HG02642 (cell line): ENCODE results near the gene KCNJ16.
"Not testable (repeated sequence)": the region's sequence is repeated elsewhere in the genome, so short reads cannot be mapped to it uniquely, and the experiment has no call there.

Source experiments
- ATAC-seq: cut with Tn5 transposase; IDR thresholded peaks from one replicate; pipeline ENCODE4 v1.9.1; 2021; ENCODE audit warnings: mild to moderate bottlenecking; ENCODE audit not compliant: unreplicated experiment, poor library complexity

KCNJ16 gene

DNA sequence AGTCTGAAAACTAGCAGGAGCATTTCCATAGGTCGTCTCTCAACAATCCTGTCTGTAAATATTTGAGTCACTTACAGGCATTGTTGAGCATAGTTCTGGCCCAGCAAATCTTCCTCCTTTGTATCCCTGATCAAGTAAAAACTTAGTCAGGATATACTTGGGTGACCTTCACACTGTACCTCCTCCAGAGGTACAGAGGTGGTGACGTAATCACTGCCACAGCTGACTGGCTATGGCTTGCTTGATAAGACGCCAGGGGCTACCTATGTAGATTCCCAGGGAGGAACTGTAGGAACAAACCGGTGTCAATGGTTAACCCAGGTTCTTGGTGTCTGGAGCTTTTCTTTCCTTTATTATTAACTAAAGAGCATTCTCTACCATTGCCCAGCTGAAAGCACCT, at the start of gene KCNJ16:
KCNJ16 (plus strand) TSS at position 270 of the 400 bp plus-strand sequence. CDS start 56,863 bp downstream, outside the sequence.
- no peak for ATAC-seq

DNA sequence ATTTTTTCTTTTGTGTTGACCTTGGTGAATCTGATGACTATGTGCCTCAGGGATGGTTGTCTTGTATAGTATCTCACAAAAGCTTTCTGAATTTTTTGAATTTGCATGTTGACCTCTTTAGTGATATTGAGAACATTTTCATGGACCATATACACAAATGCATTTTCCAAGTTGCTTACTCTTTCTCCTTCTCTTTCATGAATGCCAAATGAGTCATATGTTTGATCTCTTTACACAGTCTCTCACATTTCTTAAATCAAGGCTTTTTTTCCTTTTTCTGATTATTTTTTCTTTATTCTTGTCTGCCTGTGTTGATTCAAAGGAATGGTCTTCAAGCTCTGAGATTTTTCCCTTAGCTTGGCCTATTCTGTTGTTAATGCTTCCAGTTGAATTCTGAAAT, 46.6 kb upstream of the KCNJ16 start:
- no peak for ATAC-seq

DNA sequence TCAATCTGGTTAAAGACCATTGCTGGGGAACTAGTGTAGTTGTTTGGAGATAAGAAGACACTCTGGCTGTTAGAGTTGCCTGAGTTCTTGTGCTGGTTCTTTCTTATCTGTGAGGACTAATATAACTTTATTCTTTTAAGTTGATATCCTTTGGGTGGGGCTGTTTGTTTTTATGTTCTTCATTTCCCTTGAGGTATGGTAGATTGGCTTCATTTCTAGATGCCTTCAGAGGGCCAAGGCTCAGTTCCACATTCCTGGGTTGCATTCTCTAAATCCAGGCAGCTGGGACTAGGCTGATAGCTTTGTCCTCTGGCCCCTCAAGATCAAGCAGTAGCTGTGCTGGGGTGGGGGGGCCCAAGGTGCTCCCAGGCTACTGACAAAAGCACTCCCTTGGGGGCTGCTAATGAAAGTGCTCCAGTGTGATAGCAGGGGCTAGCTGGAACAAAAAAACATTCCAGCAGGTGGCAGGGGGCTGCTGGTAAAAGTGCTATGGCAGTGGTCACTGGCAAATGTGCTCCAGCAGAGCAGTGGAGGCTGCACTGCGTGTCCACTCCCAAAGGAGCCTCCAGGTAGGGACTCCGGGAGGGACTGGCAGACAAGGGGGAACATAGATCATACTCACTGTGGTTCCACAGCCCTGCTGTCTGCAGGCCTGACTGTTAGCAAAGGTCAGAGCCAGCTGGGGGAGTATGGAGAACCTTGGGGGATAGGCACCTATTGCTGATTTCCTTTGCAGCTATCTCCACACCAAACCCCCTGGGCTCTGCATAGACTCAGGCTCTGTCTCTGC, 45.9 kb upstream of the KCNJ16 start:
- ATAC-seq = no peak

DNA sequence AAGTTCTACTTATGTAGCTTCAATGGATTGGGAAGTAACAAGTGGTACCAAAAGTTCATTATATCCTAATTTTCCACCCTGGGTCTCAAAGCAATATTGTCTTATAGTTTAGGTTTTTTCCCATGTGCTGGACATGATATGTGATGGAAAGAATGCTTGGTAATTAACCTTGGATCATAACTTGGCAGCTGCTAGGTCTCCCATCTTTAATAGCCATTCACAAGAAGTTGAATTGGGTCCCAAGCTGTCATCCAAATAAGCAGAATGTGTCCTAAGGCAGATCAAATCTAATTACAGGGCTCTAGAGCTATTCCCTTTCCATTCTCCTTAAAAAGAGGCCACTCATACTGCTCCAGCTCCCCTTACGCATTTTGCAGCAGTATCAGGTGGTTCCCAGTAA, 44.7 kb upstream of the KCNJ16 start:
- no peak for ATAC-seq

DNA sequence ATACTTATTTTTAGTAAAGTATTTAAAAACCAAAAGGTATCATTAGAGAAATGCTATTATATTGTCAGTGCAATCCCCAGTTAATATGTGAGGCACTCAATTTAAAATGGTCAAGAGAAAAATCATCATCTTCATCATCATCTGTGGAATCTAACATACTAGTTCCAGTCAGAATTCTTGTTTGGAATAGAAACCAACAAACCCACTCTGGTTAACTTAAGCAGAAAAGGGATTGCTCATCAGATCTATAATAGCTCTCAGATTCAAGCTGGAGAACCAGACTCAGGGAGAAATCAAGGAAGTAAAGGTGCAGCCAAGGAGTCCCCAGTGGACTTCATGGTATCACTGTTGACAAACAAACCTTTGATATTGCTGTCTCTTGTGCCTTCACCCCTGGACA, 43.7 kb upstream of the KCNJ16 start:
- ATAC-seq = no peak

DNA sequence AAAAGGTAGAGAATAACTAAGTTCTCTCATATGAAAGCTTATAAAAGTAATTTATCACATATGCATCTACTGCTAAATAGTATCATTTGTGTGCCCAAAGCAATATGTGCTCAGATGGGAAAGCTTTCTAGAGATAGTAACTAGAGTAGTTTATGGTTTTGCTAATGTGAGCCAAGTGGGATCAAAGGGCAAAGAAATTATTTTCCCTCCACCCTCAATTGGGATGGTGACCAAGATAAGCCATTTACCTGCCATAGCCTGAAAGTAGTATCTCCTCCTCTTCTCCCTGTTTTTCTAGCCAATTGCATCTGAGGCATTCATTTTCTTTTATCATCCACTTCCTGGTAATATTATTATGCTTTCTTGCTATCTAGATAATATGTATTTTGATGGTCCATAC, 41.9 kb upstream of the KCNJ16 start:
- ATAC-seq = no peak

DNA sequence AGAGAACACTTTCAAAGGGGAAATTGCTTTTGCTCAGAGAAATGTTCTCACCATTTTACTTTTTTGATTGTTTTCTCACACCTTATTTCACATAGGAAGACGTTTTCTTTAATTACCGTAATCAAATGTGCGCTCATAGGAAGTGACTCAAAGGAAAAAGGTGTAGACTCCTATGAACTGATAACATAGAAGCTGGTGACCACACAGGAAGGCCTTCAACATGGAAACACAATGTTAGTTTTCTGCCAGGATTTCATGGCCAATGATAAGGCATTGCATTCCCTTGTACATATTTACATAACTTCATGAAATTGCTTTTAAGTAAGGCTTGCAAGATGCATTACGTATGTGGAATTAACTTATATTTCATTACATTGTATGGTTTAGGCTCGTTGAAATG, 40.9 kb upstream of the KCNJ16 start:
- no peak for ATAC-seq

DNA sequence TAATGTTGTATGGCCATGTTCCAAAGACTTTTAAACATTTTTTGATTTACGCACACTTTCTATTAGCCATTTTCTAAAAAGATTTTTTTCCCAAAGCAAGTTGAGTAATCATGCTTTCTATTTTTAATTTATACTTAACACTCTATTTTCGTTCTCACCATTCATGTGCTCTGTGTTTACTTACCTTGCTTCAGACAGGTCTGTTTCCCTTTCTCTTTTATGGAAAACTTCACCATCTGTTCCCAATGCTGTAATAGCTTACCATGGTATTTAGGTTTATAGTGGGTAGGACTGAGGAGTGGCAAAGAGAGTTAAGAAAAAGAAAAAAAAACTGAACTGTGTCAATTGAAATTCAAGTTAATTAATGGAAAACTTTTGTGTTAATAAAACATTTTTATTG, 37.5 kb upstream of the KCNJ16 start:
- no peak for ATAC-seq

DNA sequence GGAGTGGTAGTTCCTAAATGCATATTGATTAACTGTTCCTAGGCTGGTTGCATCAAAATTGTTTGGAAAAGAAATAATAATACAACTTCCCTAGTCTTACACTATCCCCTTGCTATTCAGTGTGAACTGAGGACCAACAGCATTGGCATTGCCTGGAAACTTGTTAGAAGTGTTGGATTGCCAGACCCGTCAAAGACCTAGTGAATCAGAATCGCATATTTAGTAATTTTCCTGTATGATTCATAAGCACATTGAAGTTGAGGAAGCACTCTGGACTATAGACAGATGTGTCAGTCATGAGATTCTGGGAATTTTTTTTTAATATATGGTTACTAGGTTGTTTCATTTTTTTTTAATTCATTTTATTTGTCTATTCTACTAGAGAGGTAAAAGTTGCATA, 34.7 kb upstream of the KCNJ16 start:
- ATAC-seq = no peak

DNA sequence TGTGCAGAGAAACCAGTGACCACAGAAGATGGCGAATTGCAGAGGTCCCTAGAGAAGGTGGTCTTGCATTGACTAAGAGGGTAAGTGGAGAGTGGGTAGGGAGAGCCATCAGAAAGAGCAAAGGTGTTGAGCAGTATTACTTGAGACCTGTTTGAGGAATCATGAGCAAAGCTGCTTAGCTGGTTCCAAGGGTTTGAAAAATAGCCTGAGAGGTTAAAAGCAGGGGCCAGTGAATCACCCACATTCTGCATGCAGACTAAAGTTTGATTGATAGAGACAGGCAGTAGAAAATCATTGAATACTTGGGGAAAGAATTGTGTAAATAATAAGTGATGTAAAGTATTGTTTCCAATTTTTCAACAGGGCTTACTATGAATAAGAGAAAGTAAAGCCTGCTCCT, 34.0 kb upstream of the KCNJ16 start:
- ATAC-seq = no peak

DNA sequence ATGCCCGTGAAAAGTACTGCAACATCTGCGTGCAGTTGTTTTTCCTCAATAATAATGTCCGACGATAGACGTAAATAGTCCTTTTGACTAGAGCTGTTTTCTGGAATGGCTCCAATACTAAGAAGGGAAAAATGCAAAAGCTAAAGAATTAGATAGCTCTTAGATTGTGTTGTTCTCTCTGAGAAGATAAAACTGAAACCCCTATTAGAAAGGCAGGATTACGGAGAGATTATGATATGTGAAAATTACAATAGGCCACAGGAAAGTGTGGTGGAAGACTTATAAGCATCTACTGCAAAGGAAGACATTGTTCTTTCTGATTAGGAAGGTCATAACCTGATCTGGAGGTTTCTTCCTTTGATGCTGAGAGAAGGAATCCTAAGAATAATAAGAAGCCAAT, 33.5 kb upstream of the KCNJ16 start:
- ATAC-seq = no peak

DNA sequence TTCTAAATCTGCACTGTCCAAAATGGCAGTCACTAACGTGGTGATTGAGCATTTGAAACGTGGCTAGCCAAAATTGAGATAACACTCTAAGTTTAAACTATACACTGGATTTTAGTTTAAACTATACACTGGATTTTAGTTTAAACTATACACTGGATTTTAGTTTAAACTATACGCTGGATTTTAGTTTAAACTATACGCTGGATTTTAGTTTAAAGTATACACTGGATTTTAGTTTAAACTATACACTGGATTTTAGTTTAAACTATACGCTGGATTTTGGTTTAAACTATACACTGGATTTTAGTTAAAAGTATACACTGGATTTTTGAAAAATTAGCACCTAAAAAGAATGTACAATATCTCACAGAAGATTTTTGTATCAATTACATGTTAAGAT, 29.2 kb upstream of the KCNJ16 start:
- not testable (repeated sequence) for ATAC-seq

DNA sequence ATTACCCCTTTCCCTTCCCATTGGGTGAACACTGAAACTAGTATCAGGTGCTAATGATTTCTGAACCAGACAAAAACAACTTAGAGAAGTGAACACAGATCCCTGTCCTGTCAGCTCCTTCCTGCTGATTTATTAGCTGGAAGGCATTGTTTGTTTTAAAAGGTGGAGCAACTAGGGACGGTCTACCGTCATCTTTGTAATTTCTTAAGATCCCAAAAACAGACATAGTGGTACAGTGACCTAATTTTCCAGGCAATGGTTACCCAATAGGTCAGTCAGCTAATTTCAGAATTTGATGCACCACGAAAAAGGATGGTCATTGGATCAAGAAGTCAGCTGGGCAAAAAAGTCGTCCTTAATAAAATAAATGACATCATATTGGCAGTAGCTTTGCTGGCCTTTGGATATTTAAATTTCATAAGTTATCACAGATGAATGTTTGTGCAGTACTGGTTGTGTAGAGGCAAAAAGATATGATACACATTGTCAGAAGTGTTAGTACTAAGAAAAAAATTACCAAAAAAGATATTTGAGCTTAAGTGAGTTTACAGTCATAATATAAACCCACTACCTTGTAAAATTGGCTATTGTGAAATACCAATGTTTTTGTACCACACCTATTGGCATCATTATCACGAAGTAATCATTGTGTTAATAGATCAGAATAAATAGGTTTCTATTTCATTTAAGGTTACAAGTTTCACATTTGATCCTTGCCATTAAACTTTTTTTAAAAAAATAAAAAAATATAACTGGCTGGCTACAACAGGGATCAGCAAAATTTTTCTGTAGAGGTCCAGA, 27.2 kb upstream of the KCNJ16 start:
- no peak for ATAC-seq

DNA sequence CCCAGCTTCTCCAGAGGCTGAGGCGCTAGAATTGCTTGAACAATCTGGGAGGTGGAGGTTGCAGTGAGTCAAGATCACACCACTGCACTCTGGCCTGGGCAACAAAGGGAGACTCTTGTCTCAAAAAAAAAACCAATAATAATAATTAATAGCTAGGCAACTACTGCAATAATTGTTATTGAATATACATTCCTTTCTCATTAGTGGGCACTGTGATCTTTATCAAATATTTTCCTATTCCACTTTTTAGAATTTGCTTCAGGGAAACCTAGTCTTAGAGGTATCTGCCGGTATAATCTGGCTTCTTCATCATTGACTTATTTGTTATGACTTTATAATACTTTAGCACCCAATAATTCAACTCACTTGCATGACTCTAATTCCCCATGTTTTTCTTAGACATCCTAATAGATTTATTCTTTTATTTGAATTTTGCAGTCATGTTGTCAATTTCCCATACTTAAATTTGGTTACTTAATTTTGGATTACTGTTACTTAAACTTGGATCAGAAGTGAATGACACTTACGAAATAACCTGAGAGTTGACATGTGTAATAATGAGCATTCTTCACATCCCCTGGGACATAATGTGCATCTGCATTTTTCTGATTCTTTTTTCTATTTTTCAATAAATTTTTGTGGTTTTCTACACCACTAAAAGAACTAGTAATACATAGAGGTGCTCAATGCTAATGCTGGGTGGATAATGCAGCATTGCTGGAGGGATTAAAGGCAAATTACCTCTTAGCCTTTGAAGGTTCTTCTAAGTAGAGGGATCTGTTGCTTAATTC, 25.0 kb upstream of the KCNJ16 start:
- no peak for ATAC-seq

DNA sequence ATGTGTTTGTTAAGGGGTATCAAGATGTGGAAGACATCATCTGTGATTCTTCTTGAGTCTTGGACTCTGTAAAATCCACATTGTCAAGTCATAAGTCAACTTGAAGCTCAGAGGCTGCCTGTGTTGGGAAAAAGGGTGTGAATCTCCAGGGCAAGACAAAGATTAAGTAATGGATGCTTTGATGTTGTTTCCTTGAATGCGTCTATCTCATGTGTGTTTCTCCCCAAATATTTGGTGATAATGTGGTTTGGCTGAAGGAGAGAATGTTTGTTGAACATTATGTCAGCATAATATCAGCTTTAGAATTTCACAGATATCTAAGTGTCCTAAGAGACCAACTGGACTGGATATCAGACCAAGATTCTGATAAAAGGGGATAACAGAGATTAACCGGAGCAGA, 24.1 kb upstream of the KCNJ16 start:
- ATAC-seq = no peak

DNA sequence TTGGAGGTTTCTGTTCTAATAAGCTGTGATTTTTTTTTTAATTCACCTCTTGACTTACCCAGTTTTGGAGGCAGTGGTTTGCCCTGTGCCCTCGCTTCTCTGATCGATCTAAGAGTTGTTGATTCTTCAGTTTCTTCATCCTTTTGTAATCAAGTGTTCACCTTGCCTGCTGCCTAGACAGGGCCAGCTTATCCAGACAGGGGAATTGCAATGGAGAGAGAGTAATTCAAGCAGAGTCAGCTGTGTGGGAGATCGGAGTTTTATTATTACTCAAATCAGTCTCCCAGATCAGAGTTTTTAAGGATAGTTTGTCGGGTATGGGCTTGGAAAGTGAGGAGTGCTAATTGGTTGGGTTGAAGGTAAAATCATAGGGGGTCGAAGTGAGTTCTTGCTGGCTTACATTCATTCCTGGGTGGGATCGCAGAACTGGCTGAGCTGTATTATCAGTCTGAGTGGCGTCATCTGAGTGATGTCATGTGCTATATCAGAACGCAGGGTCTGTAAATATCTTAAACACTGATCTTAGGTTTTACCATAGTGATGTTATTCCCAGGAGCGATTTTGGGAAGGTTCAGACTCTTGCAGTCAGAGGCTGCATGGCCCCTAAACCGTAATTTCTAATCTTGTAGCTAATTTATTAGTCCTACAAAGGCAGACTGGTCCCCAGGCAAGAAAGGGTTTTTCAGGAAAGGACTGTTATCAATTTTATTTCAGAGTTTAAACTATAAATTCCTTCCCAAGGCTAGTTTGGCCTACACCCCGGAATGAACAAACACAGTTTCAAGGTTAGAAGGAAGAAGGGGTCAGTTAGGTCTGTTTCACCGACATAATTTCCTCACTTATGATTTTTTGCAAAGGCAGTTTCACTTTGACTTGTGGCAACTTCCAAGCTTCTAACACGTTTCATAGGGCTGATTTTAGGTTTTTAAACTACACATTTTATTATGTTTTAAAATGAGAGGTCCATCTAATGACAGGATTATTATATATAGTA, 21.5 kb upstream of the KCNJ16 start:
- ATAC-seq = no peak

DNA sequence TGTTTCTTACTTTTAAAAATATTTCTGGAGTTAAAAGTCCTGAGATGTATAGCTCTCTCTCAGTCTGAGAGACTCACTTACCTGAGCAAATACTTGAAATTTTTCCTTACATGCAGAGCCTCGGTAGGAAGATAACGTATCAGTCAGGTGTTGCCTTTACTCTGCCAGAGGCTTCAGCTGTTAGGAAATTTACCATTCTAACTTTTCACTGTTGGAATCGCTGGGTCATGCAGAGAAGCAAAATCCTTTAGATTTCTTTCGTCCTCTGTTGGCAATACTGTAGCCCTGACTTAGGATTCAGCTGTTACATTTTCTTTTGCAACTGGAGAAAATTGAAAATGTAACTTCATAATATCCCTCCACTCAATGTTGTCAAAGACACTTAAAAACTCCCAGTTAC, 20.0 kb upstream of the KCNJ16 start:
- ATAC-seq = no peak

DNA sequence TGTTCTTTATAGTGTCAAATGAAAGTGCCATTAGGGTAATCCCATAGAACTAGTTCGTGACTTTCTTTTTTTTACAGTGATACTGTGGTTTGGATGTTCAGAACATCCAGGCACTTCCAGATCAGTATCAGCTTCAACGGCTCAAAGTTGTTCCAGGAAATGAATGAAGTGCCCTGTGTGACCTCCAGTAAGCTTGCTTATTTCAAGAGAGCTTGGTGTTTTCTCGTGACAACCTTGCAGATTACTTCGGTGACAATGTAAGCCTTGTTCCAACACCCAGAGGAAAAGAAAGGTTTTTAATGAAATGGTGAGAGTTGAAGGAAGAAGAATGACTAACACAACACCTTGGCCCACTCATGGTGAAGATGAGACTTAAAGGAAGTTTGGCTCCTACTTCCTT, 16.0 kb upstream of the KCNJ16 start:
- no peak for ATAC-seq

DNA sequence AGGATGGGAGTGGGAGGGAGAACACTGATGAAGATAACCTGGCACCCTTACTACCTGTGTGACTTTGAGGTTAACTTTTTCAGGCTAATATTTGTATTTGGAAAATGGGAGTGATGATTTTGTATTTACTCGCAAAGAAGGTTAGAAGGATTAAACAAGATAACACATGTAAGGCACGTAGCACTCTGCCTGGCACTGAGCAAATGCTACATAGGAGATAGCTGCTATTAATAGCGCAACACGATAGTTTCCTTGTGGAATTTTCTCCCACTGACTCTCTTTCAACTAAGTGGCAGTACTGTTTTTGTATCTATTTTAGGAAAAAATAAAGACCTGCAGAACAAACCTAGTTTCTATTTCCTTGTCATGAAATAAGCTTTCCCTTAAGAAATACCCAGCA, 15.4 kb upstream of the KCNJ16 start:
- ATAC-seq = no peak

DNA sequence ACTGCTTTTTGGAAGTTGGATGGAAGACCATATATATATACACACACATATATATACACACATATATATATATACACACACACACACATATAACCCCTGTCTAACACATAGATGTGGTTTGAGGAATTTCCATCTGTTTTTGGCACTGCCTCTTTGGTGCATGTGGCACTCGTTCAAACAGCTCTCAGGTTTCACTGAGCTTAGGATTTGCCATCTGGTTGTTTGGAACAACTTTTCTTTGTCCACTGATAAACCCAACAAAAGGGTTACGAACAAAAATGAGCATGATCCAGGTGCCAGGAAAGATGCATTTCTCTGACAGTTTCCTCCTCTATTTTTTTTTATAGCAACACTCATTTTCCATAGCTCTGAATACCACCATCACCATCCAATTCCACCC, 14.6 kb upstream of the KCNJ16 start:
- ATAC-seq = no peak
